Ovary (tissue), 9 donors: ENCODE results near the gene THRB. TPM values are rescaled to one million over a fixed set of nuclear protein-coding genes. Genes with fewer than 3 reads are reported as not detected.

Source experiments
- DNase-seq, 5 donors: peaks; one replicate each; pipeline ENCODE4 v3.0.0-alpha.2; 2019 to 2020
- H3K27ac ChIP-seq, 2 donors: fragments of 200-600 bp; one replicate each; pipeline versions ENCODE4 v1.5.1 to v1.8.0; 2019 to 2022
- H3K27me3 ChIP-seq: fragments of 200-600 bp; one replicate; pipeline ENCODE4 v1.8.0; 2022
- H3K36me3 ChIP-seq: fragments of 200-600 bp; sonication (generic); one replicate; pipeline ENCODE4 v1.5.1; 2019
- H3K4me1 ChIP-seq: one replicate; pipeline ENCODE4 v1.8.1; 2013; ENCODE audit warnings: mild to moderate bottlenecking, moderate library complexity; ENCODE audit not compliant: insufficient read depth
- H3K4me3 ChIP-seq: fragments of 200-600 bp; sonication (generic); one replicate; pipeline ENCODE4 v1.5.1; 2017
- H3K9me3 ChIP-seq, 2 donors: fragments of 200-600 bp in 1 of 2; sonication (generic) in 1 of 2; one replicate each; pipeline versions ENCODE4 v1.5.1 to v1.8.1; 2013 to 2019; ENCODE audit warnings: mild to moderate bottlenecking in 1 of 2, moderate library complexity in 1 of 2
- EP300 ChIP-seq: sonication (generic); formaldehyde crosslinking; IDR thresholded peaks from one replicate; pipeline ENCODE4 v1.6.1; 2017; ENCODE audit warnings: antibody characterized with exemption
- POLR2A ChIP-seq: fragments of 450-650 bp; IDR thresholded peaks from one replicate; pipeline ENCODE4 v1.6.1; 2017; ENCODE audit warnings: antibody characterized with exemption, mild to moderate bottlenecking, moderate library complexity
- WGBS, 3 donors: extraction: QIAGEN DNeasy Blood & Tissue Kit in 1 of 3; methylation state at CpG; one replicate each; pipeline versions ENCODE4 v1.1.5 to v1.1.7; 2013 to 2017; 5-methylcytosine and 5-hydroxymethylcytosine counted together
- intact Hi-C, 4 donors: fragments of 100-400 bp; cut with DNase I; formaldehyde crosslinking; loops; one replicate each; pipeline versions ENCODE4 v1.11.0 to v1.15.1; 2022 to 2023
- polyA plus RNA-seq, 2 donors: library from polyadenylated mRNA; stranded (reverse); fragments of 200-250 nt in 1 of 2; fragments of 350-450 nt in 1 of 2; fragmentation: Illumina TruSeq in 1 of 2; extraction: RNeasy Lipid Tissue Mini Kit (QIAGEN cat#74804) in 1 of 2; gene quantifications; one replicate each; pipeline ENCODE4 v1.2.3, GENCODE V29; 2013 to 2014
- total RNA-seq, 7 donors: library from RNA; depleted of rRNA in 2 of 7; stranded (reverse); fragments of >200 nt in 2 of 7; fragmentation: NEBNext Ultra II Directional in 3 of 7; extraction: Animal tissue kit (Norgen Biotek cat#: 25700) in 3 of 7; gene quantifications; one replicate each; pipeline versions ENCODE4 v1.1.0 to v1.2.4, GENCODE V29; 2016 to 2023
- TF ChIP-seq, protein P1 (sequence below), 3 donors: fragments of 450-650 bp in 2 of 3; fragments of 200-600 bp in 1 of 3; IDR thresholded peaks; one replicate each; pipeline versions ENCODE4 v1.5.1 to v1.8.0; 2016 to 2022; ENCODE audit warnings: antibody characterized with exemption in 3 of 3, mild to moderate bottlenecking in 1 of 3
- donor health status: DM: no; HTN: no; CAD: no; lungs with moderate emphysema.
- donor health status: DM: no; HTN: no; CAD: no.
- donor health status: Bipolar disorder and iron deficiency.
- donor health status: DM: yes; HTN: yes; CAD: no.
- donor health status: DM: no; HTN: no; CAD: no.
- donor health status: DM: yes; HTN: yes; CAD: no.

Gene THRB
- total and polyA plus RNA-seq, 9 donors, result 0.91 to 6.5 (median 3.2) TPM

GRCh38 chr3:24242012-24242698 lies 252.5 kb downstream of the THRB start:
- Histone ChIP-seq H3K4me1 (peaks cover 6% of the 10 kb centered on the region), H3K9me3 (no peaks in the 10 kb centered on the region), H3K4me3 (no peak overlapping the region), H3K27ac (no peak overlapping the region), H3K36me3 (no peaks in the 10 kb centered on the region), H3K27me3 (no peaks in the 10 kb centered on the region)
- DNase-seq, result no peak
- 7 to 13% (median 9%) methylated on average over 6 of the region's 6 CpGs for WGBS, 3 donors
- intact Hi-C loops, result no loop called here
- TF ChIP-seq, protein P1, sequence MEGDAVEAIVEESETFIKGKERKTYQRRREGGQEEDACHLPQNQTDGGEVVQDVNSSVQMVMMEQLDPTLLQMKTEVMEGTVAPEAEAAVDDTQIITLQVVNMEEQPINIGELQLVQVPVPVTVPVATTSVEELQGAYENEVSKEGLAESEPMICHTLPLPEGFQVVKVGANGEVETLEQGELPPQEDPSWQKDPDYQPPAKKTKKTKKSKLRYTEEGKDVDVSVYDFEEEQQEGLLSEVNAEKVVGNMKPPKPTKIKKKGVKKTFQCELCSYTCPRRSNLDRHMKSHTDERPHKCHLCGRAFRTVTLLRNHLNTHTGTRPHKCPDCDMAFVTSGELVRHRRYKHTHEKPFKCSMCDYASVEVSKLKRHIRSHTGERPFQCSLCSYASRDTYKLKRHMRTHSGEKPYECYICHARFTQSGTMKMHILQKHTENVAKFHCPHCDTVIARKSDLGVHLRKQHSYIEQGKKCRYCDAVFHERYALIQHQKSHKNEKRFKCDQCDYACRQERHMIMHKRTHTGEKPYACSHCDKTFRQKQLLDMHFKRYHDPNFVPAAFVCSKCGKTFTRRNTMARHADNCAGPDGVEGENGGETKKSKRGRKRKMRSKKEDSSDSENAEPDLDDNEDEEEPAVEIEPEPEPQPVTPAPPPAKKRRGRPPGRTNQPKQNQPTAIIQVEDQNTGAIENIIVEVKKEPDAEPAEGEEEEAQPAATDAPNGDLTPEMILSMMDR (IDR thresholded peaks at IDR 0.05), result no peak
- TF ChIP-seq EP300 (no peak), POLR2A (no peak)

DNA sequence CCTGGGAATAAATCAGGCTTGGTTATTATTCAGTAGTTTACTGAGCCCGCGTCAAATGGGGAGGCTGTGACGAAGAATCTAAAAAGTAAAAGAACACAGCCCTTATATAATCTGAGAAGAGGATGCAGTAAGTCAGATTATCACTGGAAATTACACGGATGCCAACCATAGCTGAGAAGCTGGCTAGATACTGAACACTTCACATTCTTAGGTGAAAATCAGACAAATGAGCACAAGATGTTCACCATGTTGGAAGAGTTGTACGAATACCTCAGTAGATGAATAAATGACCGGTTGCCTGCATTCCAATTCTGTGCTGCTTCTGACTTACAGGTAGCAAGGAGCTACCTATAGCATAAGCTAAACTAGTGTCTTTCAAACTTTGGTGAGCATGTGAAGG lies 254.3 kb downstream of the THRB start:
- TF ChIP-seq EP300, result no peak
- Histone ChIP-seq H3K27me3 (no peaks in the 10 kb centered on the region), H3K4me1 (peaks cover 6% of the 10 kb centered on the region), H3K27ac (no peak overlapping the region), H3K9me3 (no peaks in the 10 kb centered on the region), H3K4me3 (no peak overlapping the region), H3K36me3 (no peaks in the 10 kb centered on the region)
- intact Hi-C loops, result no loop called here
- 87 to 94% (median 88%) methylated on average over 6 of the region's 6 CpGs for WGBS, 3 donors
- no peak for DNase-seq

DNA sequence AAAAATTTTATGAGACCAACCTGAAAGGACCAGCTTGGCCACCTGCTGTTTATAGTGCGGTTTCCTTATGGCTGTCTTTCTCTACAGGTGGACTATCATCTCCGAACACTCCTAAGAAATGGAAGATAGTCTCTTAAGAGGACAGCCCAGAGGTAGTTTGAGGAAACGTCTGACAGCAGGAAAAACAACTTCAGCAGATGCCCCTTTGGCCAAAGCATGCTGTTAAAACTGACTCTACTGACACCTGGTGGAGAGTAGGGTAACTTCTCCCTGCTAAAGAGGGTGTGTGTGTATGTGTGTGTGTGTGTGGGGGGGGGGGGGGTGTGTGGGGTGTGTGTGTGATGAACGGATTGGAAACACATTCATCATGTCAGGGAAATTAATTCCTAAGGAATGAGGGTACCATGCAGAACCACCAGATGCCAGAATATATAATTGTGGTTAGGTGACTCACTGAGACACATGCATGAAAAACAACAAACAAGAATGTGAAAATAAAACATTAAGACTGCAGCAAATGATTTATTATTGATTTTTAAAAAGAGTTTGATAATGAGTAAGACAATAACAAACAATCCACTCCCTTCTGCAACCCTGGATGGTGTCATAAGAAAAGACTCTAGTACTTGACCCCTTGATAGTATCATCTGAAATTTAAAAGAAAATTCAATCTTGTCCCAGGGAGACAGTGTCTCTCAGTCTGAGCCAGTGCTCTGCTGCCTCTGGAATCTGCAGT lies 256.5 kb downstream of the THRB start:
- no peak for TF ChIP-seq EP300
- TF ChIP-seq, protein P1 (IDR thresholded peaks at IDR 0.05), result peak; percentile 17 to 62 (median 60)
- Histone ChIP-seq H3K27ac (no peak overlapping the region), H3K9me3 (no peaks in the 10 kb centered on the region), H3K36me3 (no peaks in the 10 kb centered on the region), H3K4me3 (no peak overlapping the region), H3K4me1 (peaks cover 6% of the 10 kb centered on the region), H3K27me3 (no peaks in the 10 kb centered on the region)
- peak in 4 of 5 donors; percentile 26 to 50 (median 35) for DNase-seq
- 16 to 21% (median 17%) methylated on average over 4 of the region's 4 CpGs for WGBS, 3 donors
- intact Hi-C loops, result loop anchor here (5.0 to 10.0 kb wide), 5 partner anchors 236 to 343 kb away; no protein-coding TSS in a partner anchor

- Histone ChIP-seq H3K27me3 (no peaks in the 10 kb centered on the region), H3K36me3 (no peaks in the 10 kb centered on the region), H3K4me1 (no peaks in the 10 kb centered on the region), H3K9me3 (no peaks in the 10 kb centered on the region), H3K4me3 (no peak overlapping the region), H3K27ac (no peak overlapping the region)
- 79 to 86% (median 82%) methylated on average over 3 of the region's 3 CpGs for WGBS, 3 donors
- intact Hi-C loops, result loop anchor here (5.0 to 10.0 kb wide), 5 partner anchors 233 to 340 kb away; no protein-coding TSS in a partner anchor
- TF ChIP-seq, protein P1 (IDR thresholded peaks at IDR 0.05), result no peak
- TF ChIP-seq EP300 (no peak), POLR2A (no peak)
- DNase-seq, result no peak
These were observed 259.5 kb downstream of the THRB start for GRCh38 chr3:24235121-24235520.

- Histone ChIP-seq H3K9me3 (no peaks in the 10 kb centered on the region), H3K27me3 (no peaks in the 10 kb centered on the region), H3K27ac (no peak overlapping the region), H3K36me3 (no peaks in the 10 kb centered on the region), H3K4me1 (no peaks in the 10 kb centered on the region), H3K4me3 (no peak overlapping the region)
- DNase-seq, result no peak
- WGBS, 3 donors, result 98 to 100% (median 100%) methylated on average over 1 of the region's 1 CpG
- TF ChIP-seq POLR2A (no peak), EP300 (no peak)
- TF ChIP-seq, protein P1 (IDR thresholded peaks at IDR 0.05), result no peak
- intact Hi-C loops, result loop anchor here in 3 of 4 donors (10.0 kb wide), 3 partner anchors 238 to 338 kb away; no protein-coding TSS in a partner anchor
These were observed 261.9 kb downstream of the THRB start for GRCh38 chr3:24232784-24233183.
